ENCODE data around the gene AKAP1. TPM values are rescaled to one million over a fixed set of nuclear protein-coding genes. Genes with fewer than 3 reads are reported as not detected.

AKAP1 gene
- polyA plus RNA-seq, 3 donors, result 5.6 to 14.6 (median 6.8) TPM

- H3K4me3 Mint-ChIP-seq, result no peak overlapping the region
These were observed 19.6 kb downstream of the AKAP1 start for GRCh38 chr17:57104461-57105175.

GRCh38 chr17:57105591-57105990, 20.5 kb downstream of the AKAP1 start:
- H3K27me3 Mint-ChIP-seq (ENCODE audit: low read depth in 3 of 3), result peaks cover 0 to 1% (median 0%) of the 10 kb centered on the region in 3 donors
- no peaks in the 10 kb centered on the region for H3K27me3 ChIP-seq (ENCODE audit: control insufficient read depth in 2 of 2, insufficient read depth in 2 of 2, low read length in 2 of 2)
- peak overlapping the region in 1 of 7 donors; percentile 4 for H3K27ac Mint-ChIP-seq
- peaks cover 16% of the 10 kb centered on the region for H3K79me2 ChIP-seq (ENCODE audit: insufficient read depth, low read length)
- peaks cover 6 to 12% of the 10 kb centered on the region in 2 donors for H3K4me1 ChIP-seq (ENCODE audit: control insufficient read depth in 1 of 2, insufficient read depth in 2 of 2, low read length in 2 of 2)
- no peak overlapping the region for H2AFZ ChIP-seq (ENCODE audit: insufficient read depth, low read depth, low read length, poor library complexity, severe bottlenecking)
- H3K36me3 ChIP-seq (replicated peaks in 1 of 2; ENCODE audit: control insufficient read depth in 1 of 2, insufficient read depth in 2 of 2, low read length in 2 of 2), result peaks cover 4 to 19% of the 10 kb centered on the region in 2 donors
- H4K20me1 ChIP-seq (ENCODE audit: insufficient read depth, low read length), result peaks cover 5% of the 10 kb centered on the region
- H3K9me3 Mint-ChIP-seq, result no peaks in the 10 kb centered on the region
- no peak overlapping the region for H3K4me3 Mint-ChIP-seq
- 95% methylated on average over 7 of the region's 8 CpGs for WGBS (ENCODE audit: insufficient coverage)
- H3K36me3 Mint-ChIP-seq, result peaks cover 28 to 30% of the 10 kb centered on the region in 2 donors
- H3K9me3 ChIP-seq (replicated peaks in 1 of 2; ENCODE audit: control insufficient read depth in 1 of 2, insufficient read depth in 1 of 2, low read length in 2 of 2), result no peaks in the 10 kb centered on the region
- no peak for TF ChIP-seq CTCF (IDR thresholded peaks at IDR 0.05)
- no peak overlapping the region for H3K27ac ChIP-seq (ENCODE audit: low read depth in 1 of 2, low read length in 2 of 2)
- no peak for DNase-seq
- no peak overlapping the region for H3K9ac ChIP-seq (ENCODE audit: insufficient read depth, low read length, poor library complexity, severe bottlenecking)
- peaks cover 13% of the 10 kb centered on the region for H3K4me1 Mint-ChIP-seq
- intact Hi-C loops (cut with micrococcal nuclease), result no loop called here
- H3K4me3 ChIP-seq (replicated peaks in 1 of 3; ENCODE audit: low read depth in 2 of 3, low read length in 3 of 3), result no peak overlapping the region
- no peak overlapping the region for H3K4me2 ChIP-seq (replicated peaks; ENCODE audit: extremely low read depth, low read length, poor library complexity, severe bottlenecking)

More at GRCh38 chr17:57104461-57105175, 19.6 kb downstream of the AKAP1 start:
- no peaks in the 10 kb centered on the region for H3K27me3 ChIP-seq (ENCODE audit: control insufficient read depth in 2 of 2, insufficient read depth in 2 of 2, low read length in 2 of 2)
- H3K9ac ChIP-seq (ENCODE audit: insufficient read depth, low read length, poor library complexity, severe bottlenecking), result no peak overlapping the region
- H3K27ac ChIP-seq (ENCODE audit: low read depth in 1 of 2, low read length in 2 of 2), result no peak overlapping the region
- H3K4me1 Mint-ChIP-seq, result peaks cover 13% of the 10 kb centered on the region
- WGBS (ENCODE audit: insufficient coverage), result 100% methylated on average over 4 of the region's 7 CpGs
- DNase-seq, result no peak
- H3K9me3 ChIP-seq (replicated peaks in 1 of 2; ENCODE audit: control insufficient read depth in 1 of 2, insufficient read depth in 1 of 2, low read length in 2 of 2), result no peaks in the 10 kb centered on the region
- peaks cover 0 to 19% of the 10 kb centered on the region in 2 donors for H3K36me3 ChIP-seq (replicated peaks in 1 of 2; ENCODE audit: control insufficient read depth in 1 of 2, insufficient read depth in 2 of 2, low read length in 2 of 2)
- peaks cover 0 to 1% (median 0%) of the 10 kb centered on the region in 3 donors for H3K27me3 Mint-ChIP-seq (ENCODE audit: low read depth in 3 of 3)
- no peak for TF ChIP-seq CTCF (IDR thresholded peaks at IDR 0.05)
- peaks cover 23 to 28% of the 10 kb centered on the region in 2 donors for H3K36me3 Mint-ChIP-seq
- H4K20me1 ChIP-seq (ENCODE audit: insufficient read depth, low read length), result peaks cover 5% of the 10 kb centered on the region
- H3K79me2 ChIP-seq (ENCODE audit: insufficient read depth, low read length), result peaks cover 18% of the 10 kb centered on the region
- no peak overlapping the region for H2AFZ ChIP-seq (ENCODE audit: insufficient read depth, low read depth, low read length, poor library complexity, severe bottlenecking)
- peaks cover 6 to 12% of the 10 kb centered on the region in 2 donors for H3K4me1 ChIP-seq (ENCODE audit: control insufficient read depth in 1 of 2, insufficient read depth in 2 of 2, low read length in 2 of 2)
- intact Hi-C loops (cut with micrococcal nuclease), result no loop called here
- H3K27ac Mint-ChIP-seq, result peak overlapping the region in 1 of 7 donors; percentile 50
- no peaks in the 10 kb centered on the region for H3K9me3 Mint-ChIP-seq
- no peak overlapping the region for H3K4me2 ChIP-seq (replicated peaks; ENCODE audit: extremely low read depth, low read length, poor library complexity, severe bottlenecking)
- H3K4me3 ChIP-seq (replicated peaks in 1 of 3; ENCODE audit: low read depth in 2 of 3, low read length in 3 of 3), result no peak overlapping the region
